Measurements from ENCODE around the gene KCNA5.

Gene KCNA5

GRCh38 chr12:5027046-5027821, 16.4 kb upstream of the KCNA5 start:
- no peak for DNase-seq

DNA sequence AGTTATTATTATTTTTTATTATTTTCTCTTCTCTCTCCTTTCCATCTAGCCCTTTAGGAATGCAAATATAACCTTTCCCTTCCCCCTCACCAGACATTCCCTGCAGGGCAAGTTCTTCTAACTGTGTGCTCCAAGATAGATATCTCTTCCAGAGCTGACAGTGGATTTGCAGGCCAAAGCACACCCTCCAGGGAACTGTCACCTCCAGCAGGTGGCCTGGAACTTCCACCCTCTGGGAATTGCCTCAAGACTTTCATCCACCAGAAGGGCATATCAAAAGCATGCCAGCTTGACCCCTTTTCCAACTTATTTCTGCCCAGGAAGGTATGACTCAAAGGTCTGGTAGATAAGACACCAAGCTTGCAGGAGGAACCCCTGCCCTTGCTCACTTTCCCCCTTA, 13.6 kb upstream of the KCNA5 start:
- no peak for DNase-seq

GRCh38 chr12:5031242-5031641, 12.4 kb upstream of the KCNA5 start:
- no peak for DNase-seq

- no peak for DNase-seq
Observed at GRCh38 chr12:5031958-5032357, 11.7 kb upstream of the KCNA5 start.

- DNase-seq: no peak
Observed at GRCh38 chr12:5032821-5033220, 10.9 kb upstream of the KCNA5 start.

DNA sequence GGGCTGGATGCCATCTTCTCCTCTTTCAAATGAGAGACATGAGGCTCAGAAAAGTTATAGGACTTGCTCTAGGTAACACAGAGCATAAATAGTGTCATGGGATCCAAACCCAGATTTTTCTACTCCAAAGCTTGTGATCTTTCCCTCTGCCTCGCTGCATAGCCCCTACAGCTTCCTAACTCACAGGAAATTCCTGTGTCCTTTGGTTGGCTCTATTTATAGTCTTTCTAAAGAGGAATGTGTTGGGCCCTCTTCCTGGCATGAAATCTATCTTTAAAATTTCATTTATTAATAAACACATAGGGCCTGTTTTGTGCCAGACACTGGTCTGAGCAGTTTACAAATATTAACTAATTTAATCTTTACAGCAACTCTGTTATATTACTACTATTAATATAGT, 9.8 kb upstream of the KCNA5 start:
- no peak for DNase-seq

DNA sequence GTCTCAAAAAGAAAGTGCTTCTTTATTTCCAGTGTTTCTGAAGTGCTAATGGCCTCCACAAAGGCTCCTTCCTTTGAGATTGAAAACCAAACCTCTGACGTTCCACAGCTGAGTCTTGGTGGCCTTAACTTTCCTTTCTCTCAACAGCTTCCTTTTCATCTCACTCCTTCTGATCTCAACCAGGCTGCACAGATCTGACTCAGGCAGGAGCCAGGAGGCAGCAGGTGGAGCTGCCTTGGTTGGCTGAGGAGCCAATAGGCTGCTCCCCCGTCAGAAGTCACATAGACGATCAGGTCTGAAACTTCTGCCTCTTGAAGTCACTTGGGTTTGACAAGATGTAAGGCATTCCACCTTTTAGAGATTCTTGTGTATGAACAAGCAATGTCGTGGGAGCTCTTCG, 9.1 kb upstream of the KCNA5 start:
- DNase-seq: peak; percentile 70

DNA sequence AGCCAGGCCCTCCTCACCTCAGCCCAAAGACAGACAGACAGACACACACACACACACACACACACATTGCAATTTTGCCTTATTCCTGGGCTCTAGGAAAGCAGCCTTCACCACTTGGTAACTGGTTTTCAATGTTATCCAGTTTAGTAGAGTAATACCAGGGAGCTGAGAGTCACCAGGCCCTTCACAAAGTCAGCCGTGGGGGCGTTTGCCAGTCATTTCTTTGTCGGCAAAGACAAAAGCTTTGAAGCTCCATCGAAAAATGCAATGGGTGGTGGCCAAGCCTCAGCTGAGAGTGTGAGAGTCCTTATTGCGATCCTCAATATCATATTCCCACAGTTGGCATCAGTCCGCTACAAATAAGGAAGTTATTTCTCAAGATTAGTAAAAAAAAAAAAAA, 8.1 kb upstream of the KCNA5 start:
- DNase-seq: no peak

- DNase-seq: no peak
Observed at GRCh38 chr12:5036031-5036430, 7.6 kb upstream of the KCNA5 start.

- no peak for DNase-seq
Observed at GRCh38 chr12:5037795-5038357, 5.8 kb upstream of the KCNA5 start.

GRCh38 chr12:5038781-5039311, 4.8 kb upstream of the KCNA5 start:
- no peak for DNase-seq

- no peak for DNase-seq
Observed at GRCh38 chr12:5039815-5040214, 3.9 kb upstream of the KCNA5 start.

DNA sequence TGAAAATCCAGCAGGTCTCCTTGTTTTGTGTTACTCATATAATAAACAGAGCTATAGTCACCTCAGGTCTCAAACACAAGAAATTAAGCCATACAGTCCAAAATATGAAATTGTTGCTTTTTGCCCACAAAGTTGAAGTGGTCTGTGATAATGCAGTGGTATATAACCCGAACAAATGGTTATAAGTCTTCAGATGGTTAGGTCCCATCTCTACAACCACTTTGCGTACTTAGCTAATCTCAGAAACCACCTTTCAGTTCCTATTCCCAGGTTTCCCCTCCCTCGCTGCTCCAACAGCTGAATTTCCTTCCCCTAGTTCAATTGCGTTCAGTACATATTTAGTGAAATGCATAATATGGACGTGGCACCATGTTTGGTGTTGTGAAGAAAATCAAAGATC, 3.3 kb upstream of the KCNA5 start:
- no peak for DNase-seq

DNA sequence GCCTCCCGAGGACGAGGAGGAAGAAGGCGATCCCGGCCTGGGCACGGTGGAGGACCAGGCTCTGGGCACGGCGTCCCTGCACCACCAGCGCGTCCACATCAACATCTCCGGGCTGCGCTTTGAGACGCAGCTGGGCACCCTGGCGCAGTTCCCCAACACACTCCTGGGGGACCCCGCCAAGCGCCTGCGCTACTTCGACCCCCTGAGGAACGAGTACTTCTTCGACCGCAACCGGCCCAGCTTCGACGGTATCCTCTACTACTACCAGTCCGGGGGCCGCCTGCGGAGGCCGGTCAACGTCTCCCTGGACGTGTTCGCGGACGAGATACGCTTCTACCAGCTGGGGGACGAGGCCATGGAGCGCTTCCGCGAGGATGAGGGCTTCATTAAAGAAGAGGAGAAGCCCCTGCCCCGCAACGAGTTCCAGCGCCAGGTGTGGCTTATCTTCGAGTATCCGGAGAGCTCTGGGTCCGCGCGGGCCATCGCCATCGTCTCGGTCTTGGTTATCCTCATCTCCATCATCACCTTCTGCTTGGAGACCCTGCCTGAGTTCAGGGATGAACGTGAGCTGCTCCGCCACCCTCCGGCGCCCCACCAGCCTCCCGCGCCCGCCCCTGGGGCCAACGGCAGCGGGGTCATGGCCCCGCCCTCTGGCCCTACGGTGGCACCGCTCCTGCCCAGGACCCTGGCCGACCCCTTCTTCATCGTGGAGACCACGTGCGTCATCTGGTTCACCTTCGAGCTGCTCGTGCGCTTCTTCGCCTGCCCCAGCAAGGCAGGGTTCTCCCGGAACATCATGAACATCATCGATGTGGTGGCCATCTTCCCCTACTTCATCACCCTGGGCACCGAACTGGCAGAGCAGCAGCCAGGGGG, 979 bp downstream of the KCNA5 start:
- DNase-seq: no peak

DNA sequence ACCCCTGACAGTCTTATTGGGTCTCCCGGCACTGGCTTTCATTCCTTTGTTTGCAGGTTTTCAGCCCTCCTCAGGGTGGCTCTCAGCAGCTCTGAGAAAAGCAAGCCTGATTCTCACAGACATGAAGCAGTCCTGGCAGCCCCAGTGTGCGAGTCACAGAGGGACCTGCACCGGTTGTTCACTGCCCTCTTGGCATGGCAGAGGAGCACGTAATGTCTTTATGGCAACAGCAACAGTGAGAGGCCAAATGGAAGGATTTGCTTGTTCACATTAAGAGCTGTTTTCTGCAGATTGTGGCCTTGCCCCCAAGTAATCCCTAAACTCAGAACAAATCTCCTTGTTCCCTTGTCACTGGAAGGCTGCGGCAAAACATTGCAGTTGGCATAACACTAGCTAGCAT, 3.4 kb downstream of the KCNA5 start:
- no peak for DNase-seq

DNA sequence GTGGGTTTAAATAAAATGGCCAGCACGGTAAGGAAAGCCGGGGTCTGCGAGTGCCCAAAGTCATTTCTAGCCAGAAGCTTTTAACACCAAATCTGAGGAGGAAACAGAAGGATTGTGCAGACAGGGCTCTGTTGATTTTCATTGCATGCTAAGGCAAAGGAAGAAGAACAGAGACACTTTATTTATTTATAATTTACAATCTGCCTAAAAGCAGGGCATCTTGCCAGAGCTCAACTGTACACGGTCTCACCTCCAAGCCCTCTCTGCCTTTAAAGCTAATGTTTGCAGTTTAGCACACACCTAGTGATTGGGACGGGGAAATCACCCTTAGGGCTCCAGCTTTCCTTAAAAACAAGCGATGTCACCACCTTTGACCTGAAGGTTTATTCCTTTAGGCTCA, 4.0 kb downstream of the KCNA5 start:
- no peak for DNase-seq

DNA sequence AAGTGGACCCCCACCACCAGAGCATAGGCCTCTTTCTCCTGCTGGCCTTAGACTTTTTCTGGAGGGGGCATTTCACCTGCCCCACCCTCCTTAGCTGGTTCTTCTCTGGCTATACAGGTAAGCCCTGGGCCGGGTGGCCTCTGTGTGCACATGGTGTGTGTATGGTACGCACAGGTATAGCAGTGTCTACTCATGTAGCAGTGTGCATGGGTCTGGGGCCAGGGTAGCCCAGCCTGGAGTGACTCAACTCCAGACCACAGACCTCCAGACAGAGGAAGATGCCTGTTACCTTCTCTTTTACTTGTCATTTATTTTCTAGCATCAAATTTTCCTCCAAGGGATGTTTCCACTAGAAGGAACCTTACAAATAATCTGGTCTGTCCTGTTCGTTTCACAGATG, 6.9 kb downstream of the KCNA5 start:
- no peak for DNase-seq

- no peak for DNase-seq
Observed at GRCh38 chr12:5051334-5051733, 7.7 kb downstream of the KCNA5 start.

- no peak for DNase-seq
Observed at GRCh38 chr12:5051913-5052312, 8.2 kb downstream of the KCNA5 start.

DNA sequence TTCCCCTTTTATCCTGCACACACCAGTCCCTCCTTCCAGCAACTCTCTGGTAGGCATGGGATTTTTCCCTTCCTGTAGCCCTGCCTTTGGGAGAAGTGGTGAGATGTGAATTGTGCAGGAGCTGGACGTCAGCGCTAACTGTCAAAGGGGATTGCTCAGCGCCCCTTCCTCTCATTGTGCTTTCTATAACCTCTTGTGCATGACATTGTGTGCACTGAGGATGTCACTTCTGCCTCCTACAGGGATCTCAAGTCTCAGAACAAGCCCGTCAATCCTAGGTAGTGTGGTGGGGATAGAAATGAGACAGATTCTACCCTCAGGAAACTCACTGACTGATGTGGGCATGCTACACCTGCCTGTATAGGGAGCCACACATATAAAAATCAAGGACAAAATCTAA, 8.7 kb downstream of the KCNA5 start:
- no peak for DNase-seq

GRCh38 chr12:5059358-5059757, 15.7 kb downstream of the KCNA5 start:
- no peak for DNase-seq

DNA sequence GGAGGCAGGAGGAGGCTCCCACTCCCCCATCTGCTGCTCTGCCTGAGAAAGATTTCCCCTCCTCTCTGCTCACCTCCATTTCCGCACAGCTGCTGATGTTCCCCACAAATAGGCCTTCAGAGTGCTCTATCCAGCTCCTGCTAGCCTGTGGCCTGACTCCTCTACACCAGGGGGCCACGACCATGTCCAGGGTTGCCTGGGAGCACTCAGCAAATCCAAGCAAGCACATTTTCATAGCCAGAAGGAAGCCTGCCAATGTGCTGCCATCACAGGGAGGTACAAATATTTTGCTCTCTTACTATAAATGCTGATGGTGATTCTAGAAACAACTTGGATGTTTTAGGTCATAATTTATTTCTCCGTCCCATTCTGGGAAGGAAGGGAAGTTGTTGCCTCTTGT, 17.3 kb downstream of the KCNA5 start:
- no peak for DNase-seq

DNA sequence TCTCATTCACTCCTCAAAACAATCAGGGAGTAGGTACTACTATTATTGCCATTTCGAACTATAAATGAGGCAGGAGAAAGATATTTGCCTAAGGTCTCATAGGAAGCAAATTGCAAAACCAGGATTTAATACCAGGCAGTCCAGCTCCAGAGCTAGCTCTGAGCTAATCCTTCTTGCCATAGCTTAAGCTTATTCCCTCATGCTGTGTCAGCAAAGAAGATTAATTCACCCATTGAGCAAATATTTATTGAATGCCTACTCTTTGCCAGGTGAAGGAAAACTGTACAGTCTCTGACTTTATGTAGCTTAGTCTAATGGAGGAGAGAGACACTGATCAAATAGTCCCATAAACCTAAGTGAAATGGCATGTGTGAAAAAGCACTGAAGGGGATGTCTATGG, 19.5 kb downstream of the KCNA5 start:
- DNase-seq: no peak
